Neuron (in vitro differentiated cells): Measurements from ENCODE around the gene ANO9.

ENCODE experiments used
- H2AFZ ChIP-seq: one replicate; pipeline ENCODE4 v1.6.1; 2013; ENCODE audit warnings: low read depth, mild to moderate bottlenecking, inconsistent platforms, low read length, moderate library complexity
- H3K27me3 ChIP-seq: one replicate; pipeline ENCODE4 v1.6.1; 2013; ENCODE audit warnings: low read length; ENCODE audit not compliant: insufficient read depth
- H3K36me3 ChIP-seq: one replicate; pipeline ENCODE4 v1.6.1; 2013; ENCODE audit warnings: low read length; ENCODE audit not compliant: insufficient read depth
- H3K4me1 ChIP-seq: one replicate; pipeline ENCODE4 v1.6.1; 2013; ENCODE audit warnings: low read length; ENCODE audit not compliant: insufficient read depth
- H3K4me3 ChIP-seq: 2 replicates; pipeline ENCODE4 v1.5.1; 2013; ENCODE audit warnings: mild to moderate bottlenecking, low read length, moderate library complexity
- H3K9me3 ChIP-seq: one replicate; pipeline ENCODE4 v1.6.1; 2013; ENCODE audit warnings: low read length

Gene ANO9

DNA sequence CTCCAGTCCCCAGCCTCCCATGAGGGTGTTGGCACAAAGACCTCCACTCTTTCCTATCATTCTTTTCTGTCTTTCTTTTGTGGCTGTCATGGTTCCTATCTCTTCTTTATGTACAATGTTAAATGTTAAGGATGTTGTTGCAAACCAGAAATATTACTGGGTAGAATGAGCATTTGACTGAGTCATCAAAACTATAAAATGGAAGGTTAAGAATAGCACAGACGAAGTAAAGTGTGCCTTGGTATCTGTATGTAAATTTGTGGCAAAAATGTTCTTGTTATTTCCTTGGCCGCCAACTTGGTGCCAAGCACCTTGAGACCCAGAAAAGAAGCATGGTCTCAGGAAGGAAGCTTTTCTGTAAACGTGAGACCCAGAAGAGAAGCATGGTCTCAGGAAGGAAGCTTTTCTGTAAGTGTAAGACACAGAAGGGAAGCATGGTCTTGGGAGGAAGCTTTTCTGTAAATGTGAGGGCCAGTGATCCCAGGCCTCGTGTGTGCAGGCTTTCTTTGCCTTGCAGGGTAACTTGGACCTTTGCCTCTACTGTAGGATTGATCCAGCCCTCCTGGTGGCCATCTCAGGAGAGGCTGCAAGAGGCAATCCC lies 54.5 kb downstream of the ANO9 start:
- peaks cover 3% of the 10 kb centered on the region for H3K36me3 ChIP-seq
- H2AFZ ChIP-seq: no peak overlapping the region
- peaks cover 9% of the 10 kb centered on the region for H3K9me3 ChIP-seq
- H3K4me1 ChIP-seq: no peaks in the 10 kb centered on the region
- H3K27me3 ChIP-seq: peaks cover 4% of the 10 kb centered on the region
- H3K4me3 ChIP-seq: no peak overlapping the region

DNA sequence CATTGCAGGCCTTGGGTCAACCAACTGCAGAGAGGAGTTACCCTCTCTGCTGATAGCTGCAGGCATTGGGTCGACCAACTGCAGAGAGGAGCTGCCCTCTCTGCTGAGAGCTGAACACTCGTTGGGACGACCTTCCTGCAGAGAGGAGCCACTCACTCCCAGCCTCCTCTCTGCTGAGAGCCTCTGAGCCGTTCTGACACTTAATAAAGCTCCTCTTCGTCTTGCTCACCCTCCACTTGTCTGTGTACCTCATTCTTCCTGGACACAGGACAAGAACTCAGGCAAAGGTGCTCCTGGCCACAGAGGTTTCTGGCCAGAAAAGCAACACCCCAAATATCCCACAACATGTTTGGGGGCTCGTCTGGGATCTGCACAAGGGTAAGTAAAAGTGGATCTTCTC lies 55.3 kb downstream of the ANO9 start:
- Histone ChIP-seq H3K36me3 (peaks cover 4% of the 10 kb centered on the region), H3K27me3 (peaks cover 4% of the 10 kb centered on the region), H3K9me3 (peaks cover 9% of the 10 kb centered on the region), H3K4me3 (no peak overlapping the region), H3K4me1 (no peaks in the 10 kb centered on the region), H2AFZ (no peak overlapping the region)

DNA sequence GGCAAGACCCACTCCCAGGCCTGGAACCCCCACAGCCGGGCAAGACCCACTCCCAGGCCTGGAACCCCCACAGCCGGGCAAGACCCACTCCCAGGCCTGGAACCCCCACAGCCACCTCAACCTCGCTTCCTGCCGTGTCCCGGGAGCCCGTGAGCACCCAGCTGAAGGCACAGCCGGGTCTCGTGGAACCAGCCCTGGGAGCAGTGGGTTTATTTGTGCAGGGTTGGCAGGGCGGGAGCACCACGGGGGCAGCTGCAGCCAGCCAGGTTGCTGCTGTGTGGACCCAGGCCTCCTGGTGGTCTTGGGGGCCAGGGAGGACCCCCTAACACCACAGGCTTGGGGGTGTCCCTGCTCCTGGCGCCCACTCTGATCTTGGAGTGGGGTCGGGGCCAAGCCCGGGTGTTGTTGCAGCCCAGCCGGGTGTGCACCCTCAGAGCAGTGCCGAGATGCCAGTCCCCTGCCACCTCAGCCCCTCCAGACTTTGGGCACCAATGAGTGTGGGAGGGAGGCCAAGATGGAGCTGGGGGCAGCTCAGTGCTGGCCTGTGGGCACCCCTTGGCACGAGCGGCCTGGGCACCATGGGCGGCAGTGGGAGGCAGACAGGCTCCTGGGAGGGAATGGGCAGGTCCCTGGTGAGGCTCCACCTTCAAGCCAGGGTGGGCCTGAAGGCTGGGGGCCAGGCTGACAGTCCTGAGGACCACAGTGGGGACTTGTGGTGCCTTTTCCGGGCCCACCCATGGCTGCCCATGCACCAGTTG lies 56.0 kb downstream of the ANO9 start:
- Histone ChIP-seq H2AFZ (no peak overlapping the region), H3K4me1 (no peaks in the 10 kb centered on the region), H3K4me3 (no peak overlapping the region), H3K27me3 (peaks cover 4% of the 10 kb centered on the region), H3K36me3 (peaks cover 5% of the 10 kb centered on the region), H3K9me3 (peaks cover 9% of the 10 kb centered on the region)

DNA sequence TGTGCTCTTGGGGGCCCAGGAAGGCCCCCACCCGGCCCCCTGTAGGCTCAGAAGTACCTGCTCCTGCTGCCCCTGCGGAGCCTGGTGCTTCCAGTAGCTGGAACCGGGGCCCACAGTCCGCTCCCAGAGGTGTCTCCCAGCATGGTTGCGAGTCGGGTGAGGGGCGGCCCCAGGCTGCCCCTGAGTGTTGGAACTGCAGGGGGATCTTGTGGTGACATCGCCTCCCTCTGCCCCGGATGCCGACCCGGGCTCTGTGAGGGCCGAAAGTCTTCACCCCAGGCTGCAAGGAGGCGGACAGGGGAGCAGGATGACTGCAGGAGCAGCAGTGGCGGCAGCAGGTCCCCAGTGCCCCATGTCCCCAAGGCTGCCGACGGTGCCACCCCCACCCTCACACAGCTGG lies 57.3 kb downstream of the ANO9 start:
- Histone ChIP-seq H2AFZ (no peak overlapping the region), H3K9me3 (peaks cover 13% of the 10 kb centered on the region)

GRCh38 chr11:383431-383830 lies 58.4 kb downstream of the ANO9 start:
- peaks cover 28% of the 10 kb centered on the region for H3K36me3 ChIP-seq
- peaks cover under 1% of the 10 kb centered on the region for H3K27me3 ChIP-seq
- no peaks in the 10 kb centered on the region for H3K4me1 ChIP-seq
- H2AFZ ChIP-seq: no peak overlapping the region
- H3K4me3 ChIP-seq: no peak overlapping the region
- peaks cover 21% of the 10 kb centered on the region for H3K9me3 ChIP-seq

More for the DNA sequence above, 57.3 kb downstream of the ANO9 start:
- peaks cover 17% of the 10 kb centered on the region for H3K36me3 ChIP-seq
- H3K4me1 ChIP-seq: no peaks in the 10 kb centered on the region
- H3K27me3 ChIP-seq: peaks cover 4% of the 10 kb centered on the region
- no peak overlapping the region for H3K4me3 ChIP-seq

- Histone ChIP-seq H3K9me3 (peaks cover 27% of the 10 kb centered on the region), H3K4me1 (no peaks in the 10 kb centered on the region), H2AFZ (no peak overlapping the region), H3K36me3 (peaks cover 40% of the 10 kb centered on the region), H3K27me3 (no peaks in the 10 kb centered on the region), H3K4me3 (no peak overlapping the region)
Measured at GRCh38 chr11:382081-382629, 59.7 kb downstream of the ANO9 start.

- Histone ChIP-seq H2AFZ (no peak overlapping the region), H3K36me3 (peaks cover 44% of the 10 kb centered on the region), H3K27me3 (no peaks in the 10 kb centered on the region), H3K9me3 (peaks cover 26% of the 10 kb centered on the region), H3K4me1 (no peaks in the 10 kb centered on the region), H3K4me3 (no peak overlapping the region)
Measured at GRCh38 chr11:381501-382072, 60.2 kb downstream of the ANO9 start.

- H3K27me3 ChIP-seq: no peaks in the 10 kb centered on the region
- H3K36me3 ChIP-seq: peaks cover 47% of the 10 kb centered on the region
- no peak overlapping the region for H3K4me3 ChIP-seq
- no peaks in the 10 kb centered on the region for H3K4me1 ChIP-seq
- no peak overlapping the region for H2AFZ ChIP-seq
- peaks cover 22% of the 10 kb centered on the region for H3K9me3 ChIP-seq
Measured at GRCh38 chr11:380996-381395, 60.8 kb downstream of the ANO9 start.

GRCh38 chr11:380491-380890 lies 61.3 kb downstream of the ANO9 start:
- peaks cover 52% of the 10 kb centered on the region for H3K36me3 ChIP-seq
- H3K9me3 ChIP-seq: peaks cover 24% of the 10 kb centered on the region
- no peak overlapping the region for H3K4me3 ChIP-seq
- no peaks in the 10 kb centered on the region for H3K27me3 ChIP-seq
- no peaks in the 10 kb centered on the region for H3K4me1 ChIP-seq
- no peak overlapping the region for H2AFZ ChIP-seq

DNA sequence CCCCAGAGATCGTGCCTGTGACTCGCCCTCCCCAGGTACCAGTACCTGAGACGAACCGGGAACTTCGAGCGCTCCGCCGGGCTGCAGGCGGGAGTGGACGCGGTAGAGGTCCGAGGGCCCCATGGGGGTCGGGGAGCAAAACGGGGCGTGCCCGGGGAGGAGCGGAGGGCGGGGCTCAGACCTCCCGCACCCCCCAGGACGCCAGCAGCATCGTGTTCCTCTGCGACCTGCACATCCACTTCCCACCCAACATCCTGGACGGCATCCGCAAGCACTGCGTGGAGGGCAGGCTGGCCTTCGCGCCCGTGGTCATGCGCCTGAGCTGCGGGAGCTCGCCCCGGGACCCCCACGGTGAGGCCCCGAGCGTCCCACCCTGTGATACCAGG lies 61.7 kb downstream of the ANO9 start:
- Histone ChIP-seq H3K9me3 (peaks cover 28% of the 10 kb centered on the region), H3K4me3 (no peak overlapping the region), H3K4me1 (no peaks in the 10 kb centered on the region), H2AFZ (no peak overlapping the region), H3K27me3 (no peaks in the 10 kb centered on the region), H3K36me3 (peaks cover 56% of the 10 kb centered on the region)

DNA sequence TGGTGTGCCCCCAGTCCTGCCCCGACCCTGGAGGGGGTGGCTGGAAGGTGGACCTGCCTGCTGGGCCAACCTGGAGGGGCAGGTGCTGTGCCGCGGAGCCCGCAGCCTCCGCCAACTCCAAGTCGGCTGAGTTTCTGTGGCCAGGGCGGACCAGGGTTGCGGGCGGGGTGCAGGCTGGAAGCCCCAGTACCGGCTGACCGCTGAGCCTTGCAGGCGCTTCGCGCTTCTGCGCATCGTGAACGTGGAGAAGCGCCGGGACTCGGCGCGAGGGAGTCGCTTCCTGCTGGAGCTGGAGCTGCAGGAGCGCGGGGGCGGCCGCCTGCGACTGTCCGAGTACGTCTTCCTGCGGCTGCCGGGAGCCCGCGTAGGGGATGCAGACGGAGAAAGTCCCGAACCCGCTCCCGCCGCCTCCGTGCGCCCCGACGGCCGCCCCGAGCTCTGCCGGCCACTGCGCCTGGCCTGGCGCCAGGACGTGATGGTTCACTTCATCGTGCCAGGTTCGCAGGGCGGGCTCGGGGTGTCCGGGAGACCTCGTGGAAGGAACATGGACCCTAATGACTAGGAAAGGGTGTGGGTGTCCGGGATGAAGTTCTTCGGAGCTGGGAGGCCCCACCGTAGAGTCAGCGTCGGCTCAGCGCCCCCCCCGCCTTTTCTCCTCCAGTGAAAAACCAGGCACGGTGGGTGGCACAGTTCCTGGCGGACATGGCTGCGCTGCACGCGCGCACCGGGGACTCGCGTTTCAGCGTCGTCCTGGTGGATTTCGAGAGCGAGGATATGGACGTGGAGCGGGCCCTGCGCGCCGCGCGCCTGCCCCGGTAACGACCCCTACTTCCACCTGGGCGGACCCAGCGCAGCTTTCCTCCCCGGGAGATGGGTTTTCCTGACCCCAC lies 62.4 kb downstream of the ANO9 start:
- H3K9me3 ChIP-seq: peaks cover 28% of the 10 kb centered on the region
- H3K4me3 ChIP-seq: no peak overlapping the region
- peaks cover 57% of the 10 kb centered on the region for H3K36me3 ChIP-seq
- no peaks in the 10 kb centered on the region for H3K27me3 ChIP-seq
- no peaks in the 10 kb centered on the region for H3K4me1 ChIP-seq
- no peak overlapping the region for H2AFZ ChIP-seq

DNA sequence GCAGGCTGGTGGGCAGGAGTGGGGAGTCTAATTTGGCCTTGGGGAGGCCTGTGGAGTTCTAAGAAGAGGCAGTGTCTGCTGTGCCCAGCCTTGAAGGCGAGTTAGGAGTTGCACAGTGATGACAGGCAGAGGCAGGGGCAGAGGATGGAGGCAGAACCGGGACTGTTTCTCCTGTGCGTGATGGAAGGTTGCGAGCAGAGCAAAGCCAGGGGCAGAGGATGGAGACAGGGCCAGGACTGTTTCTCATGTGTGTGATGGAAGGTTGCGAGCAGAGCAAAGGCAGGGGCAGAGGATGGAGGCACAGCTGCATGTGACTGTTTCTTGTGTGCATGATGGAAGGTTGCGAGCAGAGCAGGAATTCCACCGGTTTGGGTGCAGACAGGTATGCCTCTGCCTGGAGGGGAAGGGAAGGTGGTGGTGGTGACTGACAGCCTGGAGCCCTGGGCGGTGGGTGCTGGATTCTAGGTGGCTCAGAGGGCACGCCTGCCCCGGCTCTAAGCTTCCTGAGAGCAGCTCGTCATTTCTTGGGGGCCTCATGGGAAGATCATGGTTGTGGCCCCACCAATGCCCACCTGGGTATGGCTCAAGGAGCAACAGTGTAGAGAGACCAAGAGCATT lies 63.8 kb downstream of the ANO9 start:
- Histone ChIP-seq H3K36me3 (peaks cover 71% of the 10 kb centered on the region), H3K27me3 (no peaks in the 10 kb centered on the region), H2AFZ (no peak overlapping the region), H3K4me1 (no peaks in the 10 kb centered on the region), H3K9me3 (peaks cover 32% of the 10 kb centered on the region), H3K4me3 (no peak overlapping the region)
